ENCODE data around the gene CCDC88B.

CCDC88B gene

DNA sequence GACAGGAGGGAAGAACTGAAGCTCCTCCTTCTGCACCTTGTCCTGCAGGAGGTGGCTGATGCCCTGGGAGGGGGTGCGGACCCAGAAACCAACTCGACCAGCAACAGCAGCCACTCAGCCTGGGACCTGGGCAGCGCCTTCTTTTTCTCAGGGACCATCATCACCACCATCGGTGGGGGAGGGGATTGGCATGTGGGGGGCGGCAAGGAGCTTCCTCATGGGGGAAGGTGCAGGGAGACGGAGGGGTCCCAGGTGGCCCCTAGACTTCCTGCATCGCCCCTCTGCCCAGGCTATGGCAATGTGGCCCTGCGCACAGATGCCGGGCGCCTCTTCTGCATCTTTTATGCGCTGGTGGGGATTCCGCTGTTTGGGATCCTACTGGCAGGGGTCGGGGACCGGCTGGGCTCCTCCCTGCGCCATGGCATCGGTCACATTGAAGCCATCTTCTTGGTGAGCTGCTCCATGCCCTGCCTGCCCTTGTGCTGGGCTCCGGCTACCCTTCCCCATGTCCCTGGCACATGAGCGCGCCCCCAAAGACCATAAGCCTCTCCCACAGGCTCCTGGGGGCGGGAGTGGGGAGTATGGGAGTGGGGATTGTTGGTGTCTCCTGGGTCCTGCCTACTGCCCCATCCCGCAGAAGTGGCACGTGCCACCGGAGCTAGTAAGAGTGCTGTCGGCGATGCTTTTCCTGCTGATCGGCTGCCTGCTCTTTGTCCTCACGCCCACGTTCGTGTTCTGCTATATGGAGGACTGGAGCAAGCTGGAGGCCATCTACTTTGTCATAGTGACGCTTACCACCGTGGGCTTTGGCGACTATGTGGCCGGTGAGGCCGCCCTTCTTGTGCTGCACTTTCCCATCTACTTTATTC, 42.9 kb upstream of the CCDC88B start:
- no peaks in the 10 kb centered on the region for H3K79me2 ChIP-seq (ENCODE audit: insufficient read depth, low read length)
- no peaks in the 10 kb centered on the region for H3F3A ChIP-seq (ENCODE audit: insufficient read depth)
- H2AFZ ChIP-seq (ENCODE audit: low read depth, low read length, severe bottlenecking) = no peak overlapping the region
- H3K9me3 ChIP-seq (ENCODE audit: insufficient read depth, low read length) = no peaks in the 10 kb centered on the region
- no peak for TF ChIP-seq EZH2phosphoT487 (conservative IDR thresholded peaks at IDR 0.05; ENCODE audit: low read length)
- TF ChIP-seq, protein P1, sequence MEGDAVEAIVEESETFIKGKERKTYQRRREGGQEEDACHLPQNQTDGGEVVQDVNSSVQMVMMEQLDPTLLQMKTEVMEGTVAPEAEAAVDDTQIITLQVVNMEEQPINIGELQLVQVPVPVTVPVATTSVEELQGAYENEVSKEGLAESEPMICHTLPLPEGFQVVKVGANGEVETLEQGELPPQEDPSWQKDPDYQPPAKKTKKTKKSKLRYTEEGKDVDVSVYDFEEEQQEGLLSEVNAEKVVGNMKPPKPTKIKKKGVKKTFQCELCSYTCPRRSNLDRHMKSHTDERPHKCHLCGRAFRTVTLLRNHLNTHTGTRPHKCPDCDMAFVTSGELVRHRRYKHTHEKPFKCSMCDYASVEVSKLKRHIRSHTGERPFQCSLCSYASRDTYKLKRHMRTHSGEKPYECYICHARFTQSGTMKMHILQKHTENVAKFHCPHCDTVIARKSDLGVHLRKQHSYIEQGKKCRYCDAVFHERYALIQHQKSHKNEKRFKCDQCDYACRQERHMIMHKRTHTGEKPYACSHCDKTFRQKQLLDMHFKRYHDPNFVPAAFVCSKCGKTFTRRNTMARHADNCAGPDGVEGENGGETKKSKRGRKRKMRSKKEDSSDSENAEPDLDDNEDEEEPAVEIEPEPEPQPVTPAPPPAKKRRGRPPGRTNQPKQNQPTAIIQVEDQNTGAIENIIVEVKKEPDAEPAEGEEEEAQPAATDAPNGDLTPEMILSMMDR (IDR thresholded peaks at IDR 0.05; ENCODE audit: insufficient read depth, low read length, poor library complexity, severe bottlenecking) = no peak
- H3K27ac ChIP-seq (ENCODE audit: low read depth, low read length) = no peak overlapping the region
- no peak overlapping the region for H3K9ac ChIP-seq (ENCODE audit: low read length)
- no peak overlapping the region for H3K4me3 ChIP-seq (ENCODE audit: insufficient read depth, low read length, poor library complexity, severe bottlenecking)
- no peaks in the 10 kb centered on the region for H4K20me1 ChIP-seq (ENCODE audit: low read depth, low read length)
- H3K9me2 ChIP-seq (replicated peaks; ENCODE audit: insufficient read depth, low read length) = no peaks in the 10 kb centered on the region
- no peaks in the 10 kb centered on the region for H3K36me3 ChIP-seq (ENCODE audit: low read length)
- H3K4me2 ChIP-seq (ENCODE audit: low read depth, low read length, poor library complexity, severe bottlenecking) = no peak overlapping the region
- no peaks in the 10 kb centered on the region for H3K27me3 ChIP-seq (ENCODE audit: low read length)

DNA sequence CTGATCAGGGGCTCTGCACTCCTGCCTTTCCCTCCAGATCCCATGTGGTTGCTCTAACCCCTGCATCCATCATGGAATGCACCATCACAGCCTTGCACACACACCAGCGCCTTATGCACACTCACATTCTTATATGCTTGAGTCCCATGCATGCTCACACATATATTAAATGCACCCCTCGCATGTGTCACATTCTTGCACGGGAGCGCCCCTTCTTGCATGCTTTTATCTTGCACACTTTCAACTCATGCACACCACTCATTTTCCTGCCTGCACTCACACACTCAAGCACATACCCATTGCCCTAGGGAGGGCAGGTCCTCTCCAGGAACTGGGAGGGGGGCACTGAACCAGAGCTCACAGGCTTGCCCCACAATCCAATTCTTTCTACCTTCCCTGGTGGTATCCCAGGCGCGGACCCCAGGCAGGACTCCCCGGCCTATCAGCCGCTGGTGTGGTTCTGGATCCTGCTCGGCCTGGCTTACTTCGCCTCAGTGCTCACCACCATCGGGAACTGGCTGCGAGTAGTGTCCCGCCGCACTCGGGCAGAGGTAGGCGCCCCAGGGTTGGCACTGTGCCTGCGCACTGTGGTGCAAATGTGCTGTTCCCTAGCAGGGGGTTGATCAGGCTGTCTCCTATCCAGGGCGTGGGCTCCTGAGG, 42.2 kb upstream of the CCDC88B start:
- no peak for TF ChIP-seq EZH2phosphoT487 (conservative IDR thresholded peaks at IDR 0.05; ENCODE audit: low read length)
- TF ChIP-seq, protein P1 (IDR thresholded peaks at IDR 0.05; ENCODE audit: insufficient read depth, low read length, poor library complexity, severe bottlenecking) = no peak
- no peak overlapping the region for H2AFZ ChIP-seq (ENCODE audit: low read depth, low read length, severe bottlenecking)
- H3K4me3 ChIP-seq (ENCODE audit: insufficient read depth, low read length, poor library complexity, severe bottlenecking) = no peak overlapping the region
- H3K79me2 ChIP-seq (ENCODE audit: insufficient read depth, low read length) = no peaks in the 10 kb centered on the region
- H3K27ac ChIP-seq (ENCODE audit: low read depth, low read length) = no peak overlapping the region
- H3K9me3 ChIP-seq (ENCODE audit: insufficient read depth, low read length) = no peaks in the 10 kb centered on the region
- H3K9ac ChIP-seq (ENCODE audit: low read length) = no peak overlapping the region
- no peaks in the 10 kb centered on the region for H3F3A ChIP-seq (ENCODE audit: insufficient read depth)
- H3K36me3 ChIP-seq (ENCODE audit: low read length) = no peaks in the 10 kb centered on the region
- no peak overlapping the region for H3K4me2 ChIP-seq (ENCODE audit: low read depth, low read length, poor library complexity, severe bottlenecking)
- H4K20me1 ChIP-seq (ENCODE audit: low read depth, low read length) = no peaks in the 10 kb centered on the region
- H3K27me3 ChIP-seq (ENCODE audit: low read length) = no peaks in the 10 kb centered on the region
- no peaks in the 10 kb centered on the region for H3K9me2 ChIP-seq (replicated peaks; ENCODE audit: insufficient read depth, low read length)

DNA sequence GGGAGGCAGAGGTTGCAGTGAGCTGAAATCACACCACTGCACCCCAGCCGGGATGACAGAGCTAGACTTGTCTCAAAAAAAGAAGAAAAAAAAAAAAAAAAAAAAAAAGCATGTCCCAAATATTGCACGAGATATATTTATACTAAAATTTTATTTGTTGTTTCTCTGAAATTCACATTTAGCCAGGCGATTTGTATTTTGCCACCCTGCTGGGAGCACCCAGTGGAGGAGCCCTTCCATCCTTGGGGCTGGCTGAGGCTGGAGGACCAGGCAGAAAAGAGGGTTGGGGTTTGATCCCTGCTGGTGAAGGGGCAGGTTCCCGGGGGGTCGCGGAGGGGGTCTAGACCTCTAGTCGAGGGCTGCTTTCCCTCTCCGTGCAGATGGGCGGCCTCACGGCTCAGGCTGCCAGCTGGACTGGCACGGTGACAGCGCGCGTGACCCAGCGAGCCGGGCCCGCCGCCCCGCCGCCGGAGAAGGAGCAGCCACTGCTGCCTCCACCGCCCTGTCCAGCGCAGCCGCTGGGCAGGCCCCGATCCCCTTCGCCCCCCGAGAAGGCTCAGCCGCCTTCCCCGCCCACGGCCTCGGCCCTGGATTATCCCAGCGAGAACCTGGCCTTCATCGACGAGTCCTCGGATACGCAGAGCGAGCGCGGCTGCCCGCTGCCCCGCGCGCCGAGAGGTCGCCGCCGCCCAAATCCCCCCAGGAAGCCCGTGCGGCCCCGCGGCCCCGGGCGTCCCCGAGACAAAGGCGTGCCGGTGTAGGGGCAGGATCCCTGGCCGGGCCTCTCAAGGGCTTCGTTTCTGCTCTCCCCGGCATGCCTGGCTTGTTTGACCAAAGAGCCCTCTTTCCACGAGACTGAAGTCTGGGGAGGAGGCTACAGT, 40.8 kb upstream of the CCDC88B start:
- no peaks in the 10 kb centered on the region for H3K9me3 ChIP-seq (ENCODE audit: insufficient read depth, low read length)
- H3K4me2 ChIP-seq (ENCODE audit: low read depth, low read length, poor library complexity, severe bottlenecking) = no peak overlapping the region
- no peak overlapping the region for H3K9ac ChIP-seq (ENCODE audit: low read length)
- no peaks in the 10 kb centered on the region for H3K9me2 ChIP-seq (replicated peaks; ENCODE audit: insufficient read depth, low read length)
- H4K20me1 ChIP-seq (ENCODE audit: low read depth, low read length) = no peaks in the 10 kb centered on the region
- no peak overlapping the region for H3K4me3 ChIP-seq (ENCODE audit: insufficient read depth, low read length, poor library complexity, severe bottlenecking)
- H3K79me2 ChIP-seq (ENCODE audit: insufficient read depth, low read length) = no peaks in the 10 kb centered on the region
- no peaks in the 10 kb centered on the region for H3F3A ChIP-seq (ENCODE audit: insufficient read depth)
- TF ChIP-seq EZH2phosphoT487 (conservative IDR thresholded peaks at IDR 0.05; ENCODE audit: low read length) = no peak
- TF ChIP-seq, protein P1 (IDR thresholded peaks at IDR 0.05; ENCODE audit: insufficient read depth, low read length, poor library complexity, severe bottlenecking) = no peak
- H3K27me3 ChIP-seq (ENCODE audit: low read length) = no peaks in the 10 kb centered on the region
- H3K27ac ChIP-seq (ENCODE audit: low read depth, low read length) = no peak overlapping the region
- no peaks in the 10 kb centered on the region for H3K36me3 ChIP-seq (ENCODE audit: low read length)
- H2AFZ ChIP-seq (ENCODE audit: low read depth, low read length, severe bottlenecking) = no peak overlapping the region

Data from SU-DHL-6 (cell line).